Neural crest cell (in vitro differentiated cells): ENCODE results near the gene TRIM10. TPM values are rescaled to one million over a fixed set of nuclear protein-coding genes. Genes with fewer than 3 reads are reported as not detected.

Source experiments
- DNase-seq: peaks from one replicate; pipeline ENCODE4 v3.0.0; 2021; ENCODE audit warnings: low read depth, mixed read lengths, low spot score
- H3K27ac Mint-ChIP-seq: one replicate; pipeline ENCODE4 v1.8.0; 2021; ENCODE audit warnings: mild to moderate bottlenecking, mixed read lengths; ENCODE audit not compliant: unreplicated experiment
- H3K27me3 Mint-ChIP-seq: 2 replicates; pipeline ENCODE4 v1.8.0; 2021; ENCODE audit warnings: low read depth, mild to moderate bottlenecking, mixed read lengths
- H3K36me3 Mint-ChIP-seq: 2 replicates; pipeline ENCODE4 v1.8.0; 2021; ENCODE audit warnings: low read depth, mild to moderate bottlenecking, mixed read lengths
- H3K4me1 Mint-ChIP-seq: 2 replicates; pipeline ENCODE4 v1.8.0; 2021; ENCODE audit warnings: mixed read lengths
- H3K4me3 Mint-ChIP-seq: one replicate; pipeline ENCODE4 v1.8.0; 2021; ENCODE audit warnings: mild to moderate bottlenecking, mixed read lengths
- H3K9me3 Mint-ChIP-seq: 2 replicates; pipeline ENCODE4 v1.8.0; 2021; ENCODE audit warnings: mixed read lengths
- total RNA-seq: library from RNA; stranded (reverse); gene quantifications from 2 replicates; pipeline ENCODE4 v1.2.1, GENCODE V29; 2021
- TF ChIP-seq, protein P1 (sequence below): fragments of 200-600 bp; sonication (generic); conservative IDR thresholded peaks from 2 replicates; pipeline ENCODE4 v1.5.0; 2021; ENCODE audit warnings: antibody characterized with exemption, mild to moderate bottlenecking

TRIM10 gene
- total RNA-seq, 1 donor from 2014 or later, result not detected

DNA sequence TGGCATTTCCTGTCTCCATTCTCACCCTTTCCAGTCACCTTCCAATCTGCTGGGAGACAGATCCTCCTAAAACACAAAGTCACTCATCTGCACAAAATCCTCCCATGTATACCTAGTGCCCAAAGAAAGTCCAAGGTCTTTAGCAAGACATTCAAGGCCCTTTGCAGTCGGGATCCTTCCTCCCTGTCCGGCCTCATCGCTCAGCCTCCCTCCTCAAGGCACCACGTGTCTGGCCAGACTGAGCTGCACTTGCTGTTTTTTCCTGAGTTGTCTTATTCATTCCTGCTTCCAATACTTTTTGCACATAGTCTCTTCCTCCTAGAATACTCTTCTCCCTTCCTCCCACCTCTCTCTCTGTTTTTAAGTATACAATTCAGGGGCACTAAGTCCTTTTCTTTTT is 3.7 kb upstream of the TRIM10 start:
- H3K4me1 Mint-ChIP-seq, result no peaks in the 10 kb centered on the region
- no peak overlapping the region for H3K4me3 Mint-ChIP-seq
- DNase-seq, result no peak
- TF ChIP-seq, protein P1, sequence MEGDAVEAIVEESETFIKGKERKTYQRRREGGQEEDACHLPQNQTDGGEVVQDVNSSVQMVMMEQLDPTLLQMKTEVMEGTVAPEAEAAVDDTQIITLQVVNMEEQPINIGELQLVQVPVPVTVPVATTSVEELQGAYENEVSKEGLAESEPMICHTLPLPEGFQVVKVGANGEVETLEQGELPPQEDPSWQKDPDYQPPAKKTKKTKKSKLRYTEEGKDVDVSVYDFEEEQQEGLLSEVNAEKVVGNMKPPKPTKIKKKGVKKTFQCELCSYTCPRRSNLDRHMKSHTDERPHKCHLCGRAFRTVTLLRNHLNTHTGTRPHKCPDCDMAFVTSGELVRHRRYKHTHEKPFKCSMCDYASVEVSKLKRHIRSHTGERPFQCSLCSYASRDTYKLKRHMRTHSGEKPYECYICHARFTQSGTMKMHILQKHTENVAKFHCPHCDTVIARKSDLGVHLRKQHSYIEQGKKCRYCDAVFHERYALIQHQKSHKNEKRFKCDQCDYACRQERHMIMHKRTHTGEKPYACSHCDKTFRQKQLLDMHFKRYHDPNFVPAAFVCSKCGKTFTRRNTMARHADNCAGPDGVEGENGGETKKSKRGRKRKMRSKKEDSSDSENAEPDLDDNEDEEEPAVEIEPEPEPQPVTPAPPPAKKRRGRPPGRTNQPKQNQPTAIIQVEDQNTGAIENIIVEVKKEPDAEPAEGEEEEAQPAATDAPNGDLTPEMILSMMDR, result no peak
- H3K27me3 Mint-ChIP-seq, result peaks cover 73% of the 10 kb centered on the region
- H3K36me3 Mint-ChIP-seq, result no peaks in the 10 kb centered on the region
- no peaks in the 10 kb centered on the region for H3K9me3 Mint-ChIP-seq
- no peak overlapping the region for H3K27ac Mint-ChIP-seq

DNA sequence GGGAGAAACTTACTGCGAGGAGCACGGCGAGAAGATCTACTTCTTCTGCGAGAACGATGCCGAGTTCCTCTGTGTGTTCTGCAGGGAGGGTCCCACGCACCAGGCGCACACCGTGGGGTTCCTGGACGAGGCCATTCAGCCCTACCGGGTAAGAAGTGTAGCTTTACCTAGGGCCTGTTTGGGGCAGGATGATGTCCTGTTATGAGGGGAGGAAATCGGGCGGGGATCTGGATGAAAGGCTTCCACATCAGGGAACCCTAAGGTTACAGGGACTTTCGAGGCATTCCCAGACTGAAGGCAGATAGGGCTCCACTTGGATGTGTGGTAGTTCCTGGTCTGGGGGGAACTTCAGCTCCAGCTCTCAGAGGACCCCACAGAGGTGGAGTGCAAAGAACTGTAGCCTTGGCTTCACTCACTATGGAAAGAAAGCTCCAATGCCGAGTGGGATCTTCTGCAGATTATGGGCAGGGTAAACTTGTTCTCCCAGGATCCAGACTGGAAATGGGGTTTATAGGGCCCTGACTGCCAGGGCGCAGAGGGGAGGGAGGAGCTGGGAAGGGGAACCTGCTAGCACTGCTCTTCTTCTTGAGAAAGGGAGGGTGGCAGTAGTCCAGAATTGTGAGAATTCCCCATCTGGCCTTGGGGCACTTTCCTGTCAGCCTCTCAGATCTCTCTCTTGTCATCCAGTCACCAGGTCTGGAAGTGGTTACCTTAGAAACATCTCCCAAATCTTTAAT is 3.1 kb upstream of the TRIM10 start:
- Mint-ChIP-seq H3K4me3 (no peak overlapping the region), H3K27ac (no peak overlapping the region), H3K9me3 (no peaks in the 10 kb centered on the region), H3K4me1 (no peaks in the 10 kb centered on the region), H3K36me3 (no peaks in the 10 kb centered on the region), H3K27me3 (peaks cover 73% of the 10 kb centered on the region)
- TF ChIP-seq, protein P1, result no peak
- no peak for DNase-seq

DNA sequence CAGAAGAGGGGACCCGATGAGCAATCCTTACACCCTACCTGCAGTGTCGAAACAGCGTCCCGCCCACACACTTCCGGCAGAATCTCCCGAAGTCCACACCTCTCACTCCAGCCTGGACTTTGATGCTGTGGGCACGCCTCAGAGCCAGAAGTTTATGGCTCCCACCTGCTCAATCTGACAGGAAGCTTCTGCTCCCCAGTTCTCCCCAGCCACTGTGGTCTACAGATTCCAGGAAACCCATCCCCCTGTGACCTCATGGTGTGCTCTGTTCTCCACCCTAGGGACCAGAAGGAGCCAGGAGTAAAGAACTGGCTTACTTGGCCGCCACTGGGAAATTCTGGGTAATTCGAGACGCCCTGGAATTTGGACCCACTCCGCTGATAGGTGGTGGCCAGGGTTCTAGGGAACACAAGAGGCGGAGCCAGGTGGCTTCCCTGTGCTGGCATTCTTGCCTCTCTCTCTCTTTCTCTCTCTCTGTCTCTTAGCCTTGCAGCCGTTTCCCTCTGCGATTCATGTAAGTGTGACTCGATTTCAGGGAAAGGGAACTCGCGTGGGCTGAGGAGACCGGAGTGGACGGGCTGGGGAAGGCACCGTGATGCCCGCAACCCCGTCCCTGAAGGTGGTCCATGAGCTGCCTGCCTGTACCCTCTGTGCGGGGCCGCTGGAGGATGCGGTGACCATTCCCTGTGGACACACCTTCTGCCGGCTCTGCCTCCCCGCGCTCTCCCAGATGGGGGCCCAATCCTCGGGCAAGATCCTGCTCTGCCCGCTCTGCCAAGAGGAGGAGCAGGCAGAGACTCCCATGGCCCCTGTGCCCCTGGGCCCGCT is 2.3 kb upstream of the TRIM10 start, which contains the start of gene TRIM15:
TRIM15 (plus strand) TSS at position 457 of the 828 bp plus-strand sequence; CDS start at position 596, 139 bp downstream.
- no peak within 1 kb of the TSS for H3K4me3 Mint-ChIP-seq
- peaks cover 73% of the 10 kb centered on the region for H3K27me3 Mint-ChIP-seq
- TF ChIP-seq, protein P1, result no peak

DNA sequence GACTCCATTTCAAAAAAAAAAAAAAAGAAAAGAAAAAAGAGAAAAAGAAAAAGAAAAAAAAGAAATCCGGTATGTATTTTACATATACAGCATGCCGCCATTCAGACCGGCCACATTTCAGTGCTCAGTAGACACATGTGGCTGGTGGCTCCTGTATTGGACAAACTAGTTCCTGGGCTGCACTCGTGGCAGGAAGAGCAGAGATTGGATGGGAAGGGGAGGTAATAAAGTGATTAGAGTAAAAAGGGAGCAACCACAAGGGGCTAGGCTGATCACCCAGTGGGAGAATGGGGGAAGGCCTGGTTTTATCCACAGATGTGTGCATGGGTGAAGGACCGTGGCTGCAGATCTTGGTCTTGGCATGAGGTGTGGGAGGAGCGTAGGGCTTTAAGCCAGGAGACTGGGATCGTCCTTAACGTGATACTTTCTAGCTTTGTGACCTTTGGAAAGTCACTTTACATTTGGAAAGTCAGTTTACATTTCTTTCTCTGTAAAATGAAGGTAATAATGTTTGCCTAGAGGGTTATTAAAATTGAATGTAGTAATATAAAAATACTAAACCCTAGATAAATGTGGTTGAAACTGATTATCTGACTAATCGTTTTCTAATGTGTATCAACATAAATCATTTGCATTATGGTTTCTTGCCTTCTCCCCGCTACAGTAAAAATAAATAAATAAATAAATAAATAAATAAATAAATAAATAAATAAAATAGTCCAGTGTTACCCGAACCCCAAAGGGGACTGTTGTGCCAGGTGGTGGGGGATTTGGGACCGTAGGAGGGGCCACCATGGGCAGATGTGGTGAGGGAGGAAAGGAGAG is 1.5 kb upstream of the TRIM10 start:
- peaks cover 71% of the 10 kb centered on the region for H3K27me3 Mint-ChIP-seq

More for the DNA sequence above, 2.3 kb upstream of the TRIM10 start, which contains the start of gene TRIM15:
- Mint-ChIP-seq H3K36me3 (no peaks in the 10 kb centered on the region), H3K4me1 (no peaks in the 10 kb centered on the region), H3K9me3 (no peaks in the 10 kb centered on the region), H3K27ac (no peak within 1 kb of the TSS)
- no peak for DNase-seq

More for the DNA sequence above, 1.5 kb upstream of the TRIM10 start:
- no peaks in the 10 kb centered on the region for H3K36me3 Mint-ChIP-seq
- no peak overlapping the region for H3K4me3 Mint-ChIP-seq
- H3K9me3 Mint-ChIP-seq, result no peaks in the 10 kb centered on the region
- no peak overlapping the region for H3K27ac Mint-ChIP-seq
- no peak for DNase-seq
- TF ChIP-seq, protein P1, result no peak
- no peaks in the 10 kb centered on the region for H3K4me1 Mint-ChIP-seq
